HCT116 (cell line): ENCODE results near the gene OSBP2.

Experiments used
- CEBPB ChIP-seq: IDR thresholded peaks from 2 replicates; pipeline ENCODE4 v1.6.1; 2012; ENCODE audit warnings: low read depth
- EGR1 ChIP-seq: IDR thresholded peaks from 2 replicates; pipeline ENCODE4 v1.6.1; 2012; ENCODE audit warnings: low read depth
- EZH2 ChIP-seq: fragments of 200-600 bp; sonication (generic); IDR thresholded peaks from 2 replicates; pipeline ENCODE4 v1.6.1; 2017; ENCODE audit warnings: antibody characterized with exemption, mixed run types
- EZH2phosphoT487 ChIP-seq: fragments of 200-600 bp; IDR thresholded peaks from 2 replicates; pipeline ENCODE4 v1.6.1; 2018; ENCODE audit warnings: antibody characterized with exemption, borderline replicate concordance
- FOSL1 ChIP-seq: IDR thresholded peaks from 2 replicates; pipeline ENCODE4 v1.6.1; 2012; ENCODE audit warnings: low read depth
- JUND ChIP-seq: IDR thresholded peaks from 2 replicates; pipeline ENCODE4 v1.6.1; 2012
- POLR2A ChIP-seq: IDR thresholded peaks from 2 replicates; pipeline ENCODE4 v1.7.0; 2011; ENCODE audit warnings: borderline replicate concordance; ENCODE audit not compliant: insufficient read depth, insufficient read length; ENCODE audit errors: extremely low read depth
- REST ChIP-seq: IDR thresholded peaks from 2 replicates; pipeline ENCODE4 v1.6.1; 2012; ENCODE audit warnings: low read depth
- SIN3A ChIP-seq: IDR thresholded peaks from 2 replicates; pipeline ENCODE4 v1.6.1; 2012; ENCODE audit warnings: low read depth
- SP1 ChIP-seq: IDR thresholded peaks from 2 replicates; pipeline ENCODE4 v1.6.1; 2012; ENCODE audit warnings: low read depth
- TCF7L2 ChIP-seq: IDR thresholded peaks from 2 replicates; pipeline ENCODE4 v1.7.0; 2011; ENCODE audit warnings: borderline replicate concordance, inconsistent platforms; ENCODE audit not compliant: insufficient read depth, insufficient read length; ENCODE audit errors: extremely low read depth
- ZNF274 ChIP-seq: fragments of 200-500 bp; sonication (Bioruptor generic); IDR thresholded peaks from 2 replicates; pipeline ENCODE4 v1.6.1; 2014; ENCODE audit warnings: mild to moderate bottlenecking, low read depth, low read length, inconsistent platforms
- TF ChIP-seq, protein P1 (sequence below), 3 experiments: fragments of 200-600 bp in 1 of 3; sonication (generic) in 1 of 3; IDR thresholded peaks in 2 of 3; conservative IDR thresholded peaks in 1 of 3; 2 replicates each; pipeline ENCODE4 v1.5.1; 2012 to 2017; ENCODE audit warnings: low read depth in 2 of 3, low read length in 2 of 3, antibody characterized with exemption in 1 of 3, borderline replicate concordance in 1 of 3, control low read depth in 1 of 3, mild to moderate bottlenecking in 1 of 3, mixed read lengths in 1 of 3, mixed run types in 1 of 3, moderate library complexity in 1 of 3; ENCODE audit not compliant: insufficient read depth in 1 of 3

- TF ChIP-seq, protein P1, sequence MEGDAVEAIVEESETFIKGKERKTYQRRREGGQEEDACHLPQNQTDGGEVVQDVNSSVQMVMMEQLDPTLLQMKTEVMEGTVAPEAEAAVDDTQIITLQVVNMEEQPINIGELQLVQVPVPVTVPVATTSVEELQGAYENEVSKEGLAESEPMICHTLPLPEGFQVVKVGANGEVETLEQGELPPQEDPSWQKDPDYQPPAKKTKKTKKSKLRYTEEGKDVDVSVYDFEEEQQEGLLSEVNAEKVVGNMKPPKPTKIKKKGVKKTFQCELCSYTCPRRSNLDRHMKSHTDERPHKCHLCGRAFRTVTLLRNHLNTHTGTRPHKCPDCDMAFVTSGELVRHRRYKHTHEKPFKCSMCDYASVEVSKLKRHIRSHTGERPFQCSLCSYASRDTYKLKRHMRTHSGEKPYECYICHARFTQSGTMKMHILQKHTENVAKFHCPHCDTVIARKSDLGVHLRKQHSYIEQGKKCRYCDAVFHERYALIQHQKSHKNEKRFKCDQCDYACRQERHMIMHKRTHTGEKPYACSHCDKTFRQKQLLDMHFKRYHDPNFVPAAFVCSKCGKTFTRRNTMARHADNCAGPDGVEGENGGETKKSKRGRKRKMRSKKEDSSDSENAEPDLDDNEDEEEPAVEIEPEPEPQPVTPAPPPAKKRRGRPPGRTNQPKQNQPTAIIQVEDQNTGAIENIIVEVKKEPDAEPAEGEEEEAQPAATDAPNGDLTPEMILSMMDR (IDR thresholded peaks at IDR 0.05 in 2 of 3, conservative IDR thresholded peaks at IDR 0.05 in 1 of 3; ENCODE audit: borderline replicate concordance in 1 of 3, insufficient read depth in 1 of 3, low read depth in 2 of 3, low read length in 2 of 3), result no peak
- TF ChIP-seq JUND (no peak), TCF7L2 (no peak), EGR1 (no peak), SIN3A (no peak), EZH2phosphoT487 (no peak), EZH2 (no peak), SP1 (no peak), CEBPB (no peak), POLR2A (no peak), REST (no peak), ZNF274 (no peak), FOSL1 (no peak)
These were observed 254.3 kb downstream of the OSBP2 start for GRCh38 chr22:30948930-30949342.
